Gastrocnemius medialis (tissue), 4 donors: ENCODE measurements around the gene B4GALT1. TPM values are rescaled to one million over a fixed set of nuclear protein-coding genes. Genes with fewer than 3 reads are reported as not detected.

Experiments used
- ATAC-seq, 2 donors: fragments of 150-250 bp; one replicate each; pipeline ENCODE4 v1.9.1; 2016
- DNase-seq, 2 donors: peaks; one replicate each; pipeline ENCODE4 v3.0.0-alpha.2; 2019
- H3K27ac ChIP-seq, 4 donors: fragments of 200-600 bp; sonication (generic); 1 replicate in 1 of 4; 2 replicates in 3 of 4; pipeline ENCODE4 v1.5.1; 2016 to 2018; ENCODE audit warnings: mild to moderate bottlenecking in 2 of 4, moderate library complexity in 1 of 4
- H3K27me3 ChIP-seq, 3 donors: fragments of 200-600 bp; sonication (generic) in 2 of 3; 1 replicate in 1 of 3; 2 replicates in 2 of 3; pipeline versions ENCODE4 v1.5.1 to v1.6.0; 2016 to 2019; ENCODE audit warnings: mild to moderate bottlenecking in 1 of 3, moderate library complexity in 1 of 3
- H3K36me3 ChIP-seq, 2 donors: fragments of 200-600 bp; sonication (generic) in 1 of 2; one replicate each; pipeline ENCODE4 v1.5.1; 2017 to 2018
- H3K4me1 ChIP-seq, 2 donors: fragments of 200-600 bp; sonication (generic) in 1 of 2; one replicate each; pipeline ENCODE4 v1.5.1; 2016 to 2017; ENCODE audit warnings: mild to moderate bottlenecking in 2 of 2
- H3K4me3 ChIP-seq, 4 donors: fragments of 200-600 bp; sonication (generic) in 3 of 4; 1 replicate in 1 of 4; 2 replicates in 3 of 4; pipeline ENCODE4 v1.5.1; 2016 to 2019; ENCODE audit warnings: mild to moderate bottlenecking in 2 of 4
- H3K9me3 ChIP-seq, 3 donors: fragments of 200-600 bp; sonication (generic) in 2 of 3; 1 replicate in 1 of 3; 2 replicates in 2 of 3; pipeline ENCODE4 v1.5.1; 2016 to 2019
- POLR2A ChIP-seq, 2 donors: fragments of 450-650 bp; IDR thresholded peaks; one replicate each; pipeline ENCODE4 v1.6.1; 2017; ENCODE audit warnings: antibody characterized with exemption in 2 of 2, mild to moderate bottlenecking in 2 of 2, moderate library complexity in 2 of 2
- in situ Hi-C, 4 donors: fragments of 200-750 bp; cut with MboI; loops; one replicate each; pipeline versions ENCODE4 v1.15.0 to v1.8.0; 2017; ENCODE audit warnings: low sequenced_read_pairs in 4 of 4
- intact Hi-C: fragments of 100-400 bp; cut with DNase I; formaldehyde crosslinking; loops from one replicate; pipeline ENCODE4 v1.15.1; 2023; ENCODE audit warnings: low total_unique reads
- total RNA-seq, 4 donors: library from RNA; depleted of rRNA; stranded (reverse); fragments of >200 nt; gene quantifications; one replicate each; pipeline versions ENCODE4 v1.1.0 to v1.2.3, GENCODE V29; 2016
- TF ChIP-seq, protein P1 (sequence below), 5 experiments: fragments of 450-650 bp in 3 of 5; fragments of 200-600 bp in 2 of 5; sonication (generic) in 2 of 5; IDR thresholded peaks in 4 of 5; conservative IDR thresholded peaks in 1 of 5; 1 replicate in 4 of 5; 2 replicates in 1 of 5; pipeline ENCODE4 v1.5.1; 2016 to 2019; ENCODE audit warnings: antibody characterized with exemption in 5 of 5, mild to moderate bottlenecking in 3 of 5, moderate library complexity in 3 of 5

The B4GALT1 gene
- total RNA-seq, 4 donors from 2014 or later = 24.2 to 56.2 (median 42.7) TPM

DNA sequence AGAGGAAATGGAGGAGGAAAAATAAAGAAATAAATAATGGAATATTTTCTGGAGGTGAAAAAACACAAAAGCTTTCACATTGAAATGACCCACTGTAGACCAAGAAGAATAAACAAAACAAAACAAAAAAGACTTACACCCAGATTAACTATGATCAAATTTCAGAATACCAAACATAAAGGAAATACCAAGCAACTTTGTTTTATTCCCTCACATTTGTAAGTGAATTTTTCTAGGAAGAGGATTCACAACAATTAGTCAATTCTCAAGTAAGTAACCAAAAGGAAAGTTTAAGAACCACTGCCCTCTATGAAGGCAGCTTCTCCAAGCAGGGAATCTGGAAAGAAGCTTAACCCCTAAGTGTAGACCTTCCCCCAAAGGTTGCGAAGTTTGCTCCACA lies 29.6 kb upstream of the B4GALT1 start:
- ATAC-seq (no peak), DNase-seq (no peak)
- Histone ChIP-seq H3K27me3 (no peaks in the 10 kb centered on the region), H3K36me3 (no peaks in the 10 kb centered on the region), H3K9me3 (no peaks in the 10 kb centered on the region), H3K4me1 (peaks cover 18 to 19% of the 10 kb centered on the region in 2 donors), H3K4me3 (no peak overlapping the region), H3K27ac (peak overlapping the region in 3 of 4 donors; percentile 43 to 51 (median 46))
- intact Hi-C loops = no loop called here
- in situ Hi-C loops = no loop called here
- TF ChIP-seq, protein P1, sequence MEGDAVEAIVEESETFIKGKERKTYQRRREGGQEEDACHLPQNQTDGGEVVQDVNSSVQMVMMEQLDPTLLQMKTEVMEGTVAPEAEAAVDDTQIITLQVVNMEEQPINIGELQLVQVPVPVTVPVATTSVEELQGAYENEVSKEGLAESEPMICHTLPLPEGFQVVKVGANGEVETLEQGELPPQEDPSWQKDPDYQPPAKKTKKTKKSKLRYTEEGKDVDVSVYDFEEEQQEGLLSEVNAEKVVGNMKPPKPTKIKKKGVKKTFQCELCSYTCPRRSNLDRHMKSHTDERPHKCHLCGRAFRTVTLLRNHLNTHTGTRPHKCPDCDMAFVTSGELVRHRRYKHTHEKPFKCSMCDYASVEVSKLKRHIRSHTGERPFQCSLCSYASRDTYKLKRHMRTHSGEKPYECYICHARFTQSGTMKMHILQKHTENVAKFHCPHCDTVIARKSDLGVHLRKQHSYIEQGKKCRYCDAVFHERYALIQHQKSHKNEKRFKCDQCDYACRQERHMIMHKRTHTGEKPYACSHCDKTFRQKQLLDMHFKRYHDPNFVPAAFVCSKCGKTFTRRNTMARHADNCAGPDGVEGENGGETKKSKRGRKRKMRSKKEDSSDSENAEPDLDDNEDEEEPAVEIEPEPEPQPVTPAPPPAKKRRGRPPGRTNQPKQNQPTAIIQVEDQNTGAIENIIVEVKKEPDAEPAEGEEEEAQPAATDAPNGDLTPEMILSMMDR (IDR thresholded peaks at IDR 0.05 in 4 of 5, conservative IDR thresholded peaks at IDR 0.05 in 1 of 5) = no peak
- no peak for TF ChIP-seq POLR2A (IDR thresholded peaks at IDR 0.05)

DNA sequence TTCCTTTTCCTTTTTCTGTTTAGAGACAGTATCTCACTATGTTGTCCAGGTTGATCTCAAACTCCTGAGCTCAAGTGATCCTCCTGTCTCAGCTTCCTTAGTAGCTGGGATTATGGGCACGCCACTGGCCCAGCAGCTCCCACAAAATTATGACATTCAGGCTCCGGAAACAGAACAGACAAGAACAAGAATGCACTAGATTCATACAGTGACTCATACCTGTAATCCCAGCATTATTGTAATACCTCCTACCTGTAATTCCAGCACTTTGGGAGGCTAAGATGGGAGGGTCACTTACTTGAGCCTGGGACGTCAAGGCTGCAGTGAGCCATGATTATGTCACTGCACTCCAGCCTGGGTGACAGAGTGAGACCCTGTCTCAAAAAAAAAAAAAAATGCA lies 26.7 kb upstream of the B4GALT1 start:
- intact Hi-C loops (no loop called here), in situ Hi-C loops (no loop called here)
- Histone ChIP-seq H3K4me1 (peaks cover 18 to 19% of the 10 kb centered on the region in 2 donors), H3K9me3 (no peaks in the 10 kb centered on the region), H3K36me3 (no peaks in the 10 kb centered on the region), H3K4me3 (no peak overlapping the region), H3K27me3 (no peaks in the 10 kb centered on the region), H3K27ac (no peak overlapping the region)
- DNase-seq (no peak), ATAC-seq (no peak)
- TF ChIP-seq, protein P1 (IDR thresholded peaks at IDR 0.05 in 4 of 5, conservative IDR thresholded peaks at IDR 0.05 in 1 of 5) = no peak
- no peak for TF ChIP-seq POLR2A (IDR thresholded peaks at IDR 0.05)

DNA sequence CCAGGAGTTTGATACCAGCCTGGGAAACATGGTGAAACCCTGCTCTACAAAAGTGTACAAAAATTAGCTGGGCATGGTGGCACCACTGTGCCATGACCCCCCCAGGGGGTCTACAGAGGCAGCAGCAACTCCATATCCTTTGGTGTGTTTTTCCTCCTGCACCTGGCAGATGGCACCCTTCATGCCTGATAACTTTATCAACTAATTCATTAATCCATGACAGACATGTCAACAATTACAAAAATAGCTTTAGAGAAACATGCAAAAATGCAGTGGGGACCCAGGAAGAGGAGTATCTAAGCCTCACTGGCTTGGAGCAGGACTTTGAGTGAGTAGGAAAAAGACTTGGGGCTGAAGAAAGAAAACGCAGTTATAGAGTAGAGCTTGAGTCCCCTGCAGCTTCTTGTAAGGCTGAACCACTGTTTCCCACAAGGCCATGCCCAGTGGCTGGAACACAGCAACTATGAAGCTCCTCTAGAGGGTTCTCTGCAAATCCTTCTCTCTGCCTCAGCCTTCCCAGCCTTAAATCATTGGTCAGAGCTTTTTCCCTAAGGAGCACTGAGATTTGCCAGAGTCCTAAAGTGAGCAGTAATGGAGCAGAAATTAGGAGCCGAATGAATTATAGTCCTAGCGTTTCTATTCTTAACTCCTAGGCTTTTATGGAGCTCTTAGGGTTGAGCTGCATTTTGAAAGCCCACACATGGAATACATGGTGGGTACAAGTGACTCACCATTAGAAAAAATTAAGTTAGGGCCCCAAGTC lies 25.5 kb upstream of the B4GALT1 start:
- no peaks in the 10 kb centered on the region for H3K27me3 ChIP-seq
- no peak overlapping the region for H3K27ac ChIP-seq
- in situ Hi-C loops = no loop called here

DNA sequence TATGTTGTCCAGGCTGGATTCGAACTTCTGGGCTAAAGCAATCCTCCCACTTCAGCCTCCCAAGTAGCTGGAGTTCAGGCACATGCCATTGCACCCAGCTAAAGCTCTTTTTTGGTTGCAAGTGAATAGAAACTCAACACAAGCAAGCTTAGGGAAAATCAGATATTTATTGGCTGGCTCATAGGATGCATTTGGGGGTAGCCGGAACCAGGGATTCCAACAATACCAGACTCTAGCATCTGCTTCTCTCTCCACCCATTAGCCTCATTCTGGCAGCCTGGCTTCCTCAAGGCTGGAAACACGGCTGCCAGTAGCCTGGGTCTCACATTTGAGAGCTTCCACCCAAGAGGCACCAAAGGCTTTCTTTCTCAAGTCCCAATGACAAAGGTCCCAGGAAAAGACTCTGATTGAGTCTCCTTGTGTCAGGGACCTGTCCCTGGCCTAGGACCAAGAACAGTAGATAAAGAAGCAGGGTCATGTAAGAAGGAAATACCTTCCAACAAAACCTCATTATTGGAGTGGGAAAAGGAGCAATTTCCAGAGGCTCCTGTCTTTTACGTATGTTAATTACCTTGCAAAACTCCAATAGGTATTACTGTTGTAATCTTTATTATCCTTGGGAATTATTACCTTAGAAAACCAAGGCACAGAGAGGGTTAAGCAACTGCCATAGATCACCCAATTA lies 23.0 kb upstream of the B4GALT1 start:
- no peaks in the 10 kb centered on the region for H3K27me3 ChIP-seq
- H3K4me1 ChIP-seq = peaks cover 29 to 31% of the 10 kb centered on the region in 2 donors
- no peaks in the 10 kb centered on the region for H3K9me3 ChIP-seq
- H3K27ac ChIP-seq = no peak overlapping the region
- in situ Hi-C loops = no loop called here
- DNase-seq (no peak), ATAC-seq (no peak)
- H3K4me3 ChIP-seq = no peak overlapping the region
- TF ChIP-seq, protein P1 (IDR thresholded peaks at IDR 0.05 in 4 of 5, conservative IDR thresholded peaks at IDR 0.05 in 1 of 5) = no peak
- no peak for TF ChIP-seq POLR2A (IDR thresholded peaks at IDR 0.05)
- intact Hi-C loops = no loop called here
- H3K36me3 ChIP-seq = no peaks in the 10 kb centered on the region

More for the DNA sequence above, 25.5 kb upstream of the B4GALT1 start:
- no peak for ATAC-seq
- no peak for DNase-seq
- Histone ChIP-seq H3K4me3 (no peak overlapping the region), H3K9me3 (no peaks in the 10 kb centered on the region), H3K36me3 (no peaks in the 10 kb centered on the region), H3K4me1 (peaks cover 11 to 16% of the 10 kb centered on the region in 2 donors)
- intact Hi-C loops = no loop called here
- TF ChIP-seq, protein P1 (IDR thresholded peaks at IDR 0.05 in 4 of 5, conservative IDR thresholded peaks at IDR 0.05 in 1 of 5) = no peak
